ENCODE results near the gene SLCO3A1.

The SLCO3A1 gene

GRCh38 chr15:91861223-91861622 is 7.7 kb downstream of the SLCO3A1 start:
- DNase-seq: no peak

DNA sequence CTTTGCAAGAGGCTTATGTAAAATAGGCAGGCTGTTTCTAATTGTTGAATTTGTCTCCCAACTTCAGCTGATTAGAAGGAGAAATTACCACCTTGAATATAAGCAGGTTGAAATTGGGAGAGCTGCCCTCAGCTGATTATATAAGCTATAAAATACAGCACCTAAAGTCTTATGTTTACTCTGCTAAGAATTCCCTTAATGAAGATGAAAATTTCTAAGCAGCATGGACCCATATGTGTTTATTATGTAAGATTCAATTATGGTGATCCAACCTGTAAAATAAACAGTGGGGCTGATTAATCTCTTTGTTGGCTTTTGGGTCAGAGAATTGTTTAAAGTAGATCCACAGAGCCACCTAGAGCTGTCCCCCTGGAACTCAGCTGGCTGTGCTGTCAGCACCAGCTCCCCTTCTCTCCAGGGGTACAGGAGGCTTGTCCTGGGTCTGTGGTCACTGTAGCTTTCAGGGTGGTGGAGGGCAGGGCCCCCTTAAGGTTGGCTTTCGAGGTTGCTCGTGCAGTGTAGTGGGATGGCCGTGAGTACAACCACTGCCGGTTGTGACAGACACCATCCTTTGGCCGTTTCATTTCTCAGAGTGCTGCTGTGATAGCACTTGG is 9.5 kb downstream of the SLCO3A1 start:
- no peak for DNase-seq

- DNase-seq: no peak
Observed at GRCh38 chr15:91863621-91864255, 10.2 kb downstream of the SLCO3A1 start.

- DNase-seq: no peak
Observed at GRCh38 chr15:91864664-91865063, 11.2 kb downstream of the SLCO3A1 start.

- no peak for DNase-seq
Observed at GRCh38 chr15:91865486-91865885, 12.0 kb downstream of the SLCO3A1 start.

DNA sequence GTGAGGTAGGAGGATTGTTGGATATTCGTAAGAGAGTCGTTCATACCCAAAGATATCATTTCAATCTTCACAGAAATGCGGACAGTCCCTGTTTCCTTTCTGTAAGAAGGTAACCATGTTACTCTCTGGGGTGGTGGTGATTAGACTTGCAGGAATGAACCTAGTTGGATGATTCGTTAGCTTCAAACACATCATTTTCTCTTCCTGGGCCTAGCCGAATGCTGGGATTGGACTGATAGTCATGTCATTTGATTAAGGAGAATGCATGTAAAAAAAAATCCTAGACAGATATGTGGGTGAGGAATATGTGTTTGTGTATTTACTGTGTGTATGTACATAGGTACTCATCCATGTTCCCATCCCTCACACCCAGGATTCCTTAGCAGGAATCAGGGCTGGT is 12.4 kb downstream of the SLCO3A1 start:
- DNase-seq: peak; percentile 45

GRCh38 chr15:91866371-91866905 is 12.9 kb downstream of the SLCO3A1 start:
- peak; percentile 57 for DNase-seq

DNA sequence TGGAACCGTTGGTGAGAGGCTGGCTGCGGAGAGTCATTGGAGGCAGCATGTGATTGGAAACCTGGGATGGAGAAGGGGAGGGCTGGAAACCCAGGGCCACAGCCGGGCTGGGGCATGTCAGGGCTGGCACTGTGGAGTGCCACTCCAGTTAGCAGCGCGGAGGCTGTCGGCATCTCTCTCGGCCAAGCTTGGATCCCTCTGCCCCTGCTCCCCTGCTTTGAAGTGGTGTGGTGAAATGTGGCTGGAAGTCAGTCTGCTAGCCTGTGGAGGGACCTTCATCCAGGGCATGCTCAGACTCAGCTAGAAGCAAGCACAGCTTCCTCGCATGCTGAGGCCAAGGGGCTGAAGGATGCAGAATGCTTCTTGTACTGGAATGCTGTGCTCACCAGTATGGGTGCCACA is 13.5 kb downstream of the SLCO3A1 start:
- no peak for DNase-seq

DNA sequence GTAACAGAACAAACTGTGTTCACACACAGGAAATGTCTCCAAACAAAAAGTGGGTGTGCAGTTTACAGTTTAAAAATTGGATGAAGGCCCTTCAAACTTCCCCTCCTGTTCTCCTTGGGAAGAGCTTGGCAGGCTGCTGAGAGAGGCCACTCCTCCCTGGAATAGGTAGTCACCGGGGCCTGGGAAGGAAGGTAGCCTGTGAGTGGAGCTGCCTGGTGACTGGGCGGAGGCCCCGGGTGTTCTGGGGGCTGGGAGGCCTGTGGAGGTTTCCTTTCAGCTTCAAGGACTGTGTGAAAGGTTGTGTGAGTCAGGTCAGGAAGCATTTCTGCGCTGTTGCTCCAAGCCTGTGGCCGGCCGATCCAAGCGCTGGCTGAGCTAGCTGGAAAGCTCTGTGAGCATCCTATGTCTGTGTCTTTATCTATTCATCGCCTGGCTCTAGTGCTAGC is 14.1 kb downstream of the SLCO3A1 start:
- peak; percentile 61 for DNase-seq

GRCh38 chr15:91870876-91871537 is 17.5 kb downstream of the SLCO3A1 start:
- DNase-seq: no peak

- no peak for DNase-seq
Observed at GRCh38 chr15:91871837-91872236, 18.3 kb downstream of the SLCO3A1 start.

DNA sequence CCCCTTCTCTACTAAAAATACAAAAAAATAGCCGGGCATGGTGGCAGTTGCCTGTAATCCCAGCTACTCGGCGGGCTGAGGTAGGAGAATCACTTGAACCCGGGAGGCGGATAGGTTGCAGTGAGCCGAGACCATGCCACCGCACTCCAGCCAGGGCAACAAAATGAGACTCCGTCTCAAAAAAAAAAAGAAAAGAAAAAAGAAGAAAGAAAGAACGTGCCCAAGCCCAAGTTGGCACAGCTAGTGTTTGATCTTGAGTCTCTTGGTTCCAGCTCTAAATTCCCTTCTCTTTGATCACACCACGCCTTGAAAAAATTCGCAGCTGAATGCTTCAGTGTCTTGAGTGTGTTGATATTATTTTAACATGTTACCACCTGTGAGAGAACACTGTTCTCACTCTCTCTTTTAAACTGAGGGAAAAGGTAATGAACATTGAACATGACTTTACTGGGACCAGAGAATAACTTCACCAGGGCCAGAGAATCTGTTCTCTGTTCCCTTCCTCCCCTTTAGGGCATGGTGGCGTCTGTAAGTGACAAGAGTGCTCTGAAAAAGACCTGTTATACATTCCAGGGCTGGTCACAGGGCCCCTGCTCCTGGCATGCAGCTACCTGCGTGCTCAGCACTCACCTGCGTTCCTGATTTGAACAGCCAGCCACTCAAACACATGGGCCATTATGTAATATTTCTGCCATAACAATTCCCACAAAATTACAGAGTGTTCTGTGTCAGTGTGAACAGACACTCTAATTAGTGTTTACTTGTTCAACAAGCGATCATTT is 19.0 kb downstream of the SLCO3A1 start:
- DNase-seq: no peak

DNA sequence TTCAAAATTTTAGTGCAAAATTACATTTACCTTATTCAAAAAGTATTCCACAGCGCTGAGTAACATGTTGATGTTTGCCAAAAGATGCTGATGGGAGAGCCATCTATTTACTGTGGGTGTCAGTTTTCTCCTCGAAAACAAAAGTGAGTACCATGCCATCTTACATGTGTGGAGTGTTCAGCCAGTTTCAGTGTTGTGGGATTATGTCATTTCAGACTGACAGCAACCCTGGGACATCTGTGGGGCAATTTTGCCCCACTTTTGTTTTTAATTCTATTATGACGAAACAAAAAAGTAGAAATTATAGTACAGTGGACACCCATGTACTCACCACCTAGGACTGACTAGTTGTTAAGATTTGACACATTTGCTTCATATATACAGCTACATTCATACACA is 19.6 kb downstream of the SLCO3A1 start:
- DNase-seq: no peak

- DNase-seq: no peak
Observed at GRCh38 chr15:91874171-91874570, 20.7 kb downstream of the SLCO3A1 start.

DNA sequence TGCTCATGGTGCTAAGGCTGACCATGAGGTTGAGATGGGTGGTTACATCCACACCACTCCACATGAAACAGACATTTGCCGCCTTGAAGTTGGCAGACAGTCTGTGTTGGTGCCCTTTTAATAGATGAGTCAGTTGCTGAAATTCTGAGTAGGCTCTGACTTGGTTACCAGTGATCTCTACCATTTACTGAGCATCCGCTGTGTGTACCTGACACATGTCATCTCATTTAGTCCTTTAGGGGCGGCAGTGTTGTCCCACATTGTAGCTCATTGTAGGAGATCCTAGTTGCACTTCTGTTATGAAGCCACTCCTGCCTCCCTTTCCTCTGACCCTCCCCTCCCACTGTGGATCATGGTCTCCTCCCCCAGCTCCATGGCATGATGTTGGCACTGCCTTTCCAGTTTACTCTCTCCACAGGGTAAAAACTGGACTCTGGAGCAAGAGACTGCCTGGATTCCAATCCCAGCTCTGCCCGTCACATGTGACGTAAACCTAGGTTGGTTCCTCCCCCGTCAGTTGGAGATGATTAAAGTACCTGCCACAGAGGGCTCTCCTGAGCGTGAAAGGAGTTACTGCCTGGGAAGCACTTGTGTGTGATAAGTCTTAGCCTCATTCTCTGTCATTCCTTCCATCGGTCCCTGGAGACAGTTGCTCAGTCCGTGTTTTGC is 21.6 kb downstream of the SLCO3A1 start:
- no peak for DNase-seq

GRCh38 chr15:91876187-91876586 is 22.7 kb downstream of the SLCO3A1 start:
- DNase-seq: no peak

DNA sequence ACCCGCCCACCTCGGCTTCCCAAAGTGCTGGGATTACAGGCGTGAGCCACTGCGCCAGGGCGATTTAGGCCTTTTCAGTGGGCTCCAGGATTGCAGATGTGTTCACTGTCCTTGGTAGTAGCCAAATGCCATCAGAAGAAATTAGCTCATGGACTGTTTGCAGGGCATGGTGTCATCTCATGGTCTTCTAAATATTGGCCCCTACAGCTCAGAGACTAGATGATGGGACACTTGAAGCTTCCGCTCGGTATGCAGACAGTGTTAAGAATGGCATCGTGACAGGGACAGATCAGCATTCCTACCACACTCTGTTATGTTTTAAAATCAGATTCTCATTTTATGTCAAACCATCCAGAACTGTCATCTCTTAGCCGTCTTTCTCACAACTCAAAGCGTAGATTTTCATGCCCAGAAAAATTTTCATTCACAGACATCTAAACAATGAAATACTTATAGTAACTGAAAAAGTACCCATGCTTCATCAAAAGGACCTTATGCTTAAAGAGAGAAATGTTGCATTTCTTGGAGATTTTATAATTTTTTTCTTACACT is 24.9 kb downstream of the SLCO3A1 start:
- no peak for DNase-seq

DNA sequence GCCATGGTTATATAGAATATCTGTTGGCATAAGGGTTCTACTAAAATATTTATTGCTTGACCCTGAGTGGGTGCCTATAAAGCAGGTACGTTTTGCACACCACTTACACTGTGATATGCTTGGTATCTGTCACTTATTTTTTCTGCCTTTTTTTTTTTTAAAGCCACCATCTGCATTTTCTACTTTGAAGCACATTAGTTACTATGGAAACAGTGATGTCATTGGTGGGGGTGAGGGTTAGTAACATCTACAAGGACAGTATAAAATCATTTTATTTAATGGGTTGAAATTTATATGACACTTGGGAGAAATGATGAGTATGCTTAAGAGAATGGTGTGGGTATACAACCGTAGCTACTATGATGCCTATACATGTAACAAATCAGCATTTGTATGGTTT is 25.6 kb downstream of the SLCO3A1 start:
- no peak for DNase-seq

DNA sequence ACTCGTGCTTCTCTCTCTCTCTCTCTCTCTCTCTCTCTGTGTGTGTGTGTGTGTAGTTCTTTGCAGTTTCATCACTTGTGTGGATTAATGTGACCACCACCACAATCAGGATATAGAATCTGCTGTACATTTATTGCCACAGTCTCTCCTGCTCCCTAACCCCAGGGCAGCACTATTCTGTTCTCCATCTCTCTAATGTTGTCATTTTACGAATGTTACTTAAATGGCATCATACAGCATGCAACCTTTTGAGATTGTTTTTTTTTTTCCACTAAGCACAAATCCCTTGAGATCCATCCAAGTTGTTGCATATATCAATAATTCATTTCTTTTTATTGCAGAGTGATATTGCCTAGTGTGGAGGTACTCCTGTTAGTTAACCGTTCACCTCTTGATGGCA is 26.9 kb downstream of the SLCO3A1 start:
- no peak for DNase-seq

- no peak for DNase-seq
Observed at GRCh38 chr15:91881569-91882297, 28.2 kb downstream of the SLCO3A1 start.

GRCh38 chr15:91882858-91883586 is 29.5 kb downstream of the SLCO3A1 start:
- no peak for DNase-seq

All from fibroblast of skin of abdomen (primary cell).